GM18526 (cell line): Measurements from ENCODE around the gene IGF1R.

Source experiments
- POLR2A ChIP-seq: IDR thresholded peaks from 3 replicates; pipeline ENCODE4 v1.6.1; 2011; ENCODE audit not compliant: insufficient read length; ENCODE audit errors: extremely low read depth

IGF1R gene

GRCh38 chr15:98733098-98733497 lies 84.8 kb downstream of the IGF1R start:
- no peak for TF ChIP-seq POLR2A

- no peak for TF ChIP-seq POLR2A
Measured at GRCh38 chr15:98734466-98735199, 86.3 kb downstream of the IGF1R start.

DNA sequence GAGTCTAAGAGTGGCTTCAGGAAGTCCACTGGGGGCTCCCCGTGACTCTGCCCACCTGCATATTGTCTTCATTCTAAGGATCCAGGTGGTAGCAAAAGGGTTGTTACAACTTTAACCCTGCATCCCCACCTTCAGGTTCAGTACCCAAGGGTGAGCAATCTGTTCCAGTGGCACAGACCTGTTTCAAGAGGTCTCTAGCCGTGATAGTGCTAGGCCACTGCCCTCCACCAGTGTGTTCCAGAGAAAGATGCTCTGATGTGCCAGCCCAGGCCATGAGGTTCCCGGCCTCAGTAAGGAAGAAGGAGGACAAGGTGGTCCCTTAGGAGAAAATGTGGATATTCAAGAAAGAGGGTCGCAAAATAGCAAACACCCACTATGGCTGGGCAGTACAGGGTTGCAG lies 87.0 kb downstream of the IGF1R start:
- TF ChIP-seq POLR2A = no peak

DNA sequence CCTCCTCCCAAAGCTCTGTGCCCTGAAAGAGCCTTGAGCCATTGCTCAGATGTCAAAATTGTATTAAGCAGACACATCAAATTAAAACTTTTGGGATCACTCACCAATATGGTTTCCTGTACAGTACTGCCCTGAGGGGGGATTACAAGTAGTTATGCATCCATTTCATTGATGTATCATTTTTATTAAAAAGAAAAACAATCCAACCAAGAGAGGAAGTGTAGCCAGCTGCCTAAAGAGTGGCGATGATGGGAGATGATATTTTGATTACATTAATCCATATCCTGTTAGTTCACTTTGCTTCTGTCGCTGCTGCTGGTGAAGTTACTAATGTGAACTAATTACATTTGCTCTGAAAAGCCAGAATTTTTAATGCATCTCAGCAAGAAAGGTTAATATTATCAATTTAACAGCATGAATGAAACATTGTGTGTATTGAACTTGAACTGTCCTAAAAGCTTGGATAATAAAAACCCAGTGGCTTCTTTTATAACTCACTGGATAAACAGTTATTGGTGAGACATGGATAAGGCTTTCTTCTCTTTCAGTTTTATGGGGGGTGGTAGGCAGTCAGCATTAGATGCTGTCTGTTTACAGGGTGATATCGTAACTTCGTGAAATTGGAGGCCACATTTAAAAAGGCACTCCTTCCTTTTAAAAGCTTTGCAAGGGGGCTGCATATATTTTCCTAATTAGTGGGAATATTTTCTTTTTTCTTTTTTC lies 87.7 kb downstream of the IGF1R start:
- TF ChIP-seq POLR2A = no peak

DNA sequence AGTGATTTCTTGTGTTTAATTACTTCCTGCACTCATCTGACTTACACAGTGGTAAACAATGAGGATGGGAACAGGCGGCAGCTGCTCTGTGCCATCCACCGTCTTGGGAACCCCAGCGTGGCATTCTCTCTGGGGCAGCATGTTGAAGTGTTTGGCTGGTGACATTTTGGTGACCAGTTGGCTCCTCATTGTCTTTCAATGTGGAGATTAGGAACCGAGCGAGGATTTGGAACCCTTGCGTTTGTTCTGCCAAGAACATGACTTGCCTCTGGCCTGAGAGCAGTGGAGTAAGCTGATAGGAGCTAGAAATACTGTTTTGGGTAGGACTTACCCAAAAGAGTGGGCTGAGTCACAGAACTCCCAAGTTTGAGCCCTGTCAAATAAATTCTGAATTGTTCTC lies 88.8 kb downstream of the IGF1R start:
- TF ChIP-seq POLR2A = no peak

DNA sequence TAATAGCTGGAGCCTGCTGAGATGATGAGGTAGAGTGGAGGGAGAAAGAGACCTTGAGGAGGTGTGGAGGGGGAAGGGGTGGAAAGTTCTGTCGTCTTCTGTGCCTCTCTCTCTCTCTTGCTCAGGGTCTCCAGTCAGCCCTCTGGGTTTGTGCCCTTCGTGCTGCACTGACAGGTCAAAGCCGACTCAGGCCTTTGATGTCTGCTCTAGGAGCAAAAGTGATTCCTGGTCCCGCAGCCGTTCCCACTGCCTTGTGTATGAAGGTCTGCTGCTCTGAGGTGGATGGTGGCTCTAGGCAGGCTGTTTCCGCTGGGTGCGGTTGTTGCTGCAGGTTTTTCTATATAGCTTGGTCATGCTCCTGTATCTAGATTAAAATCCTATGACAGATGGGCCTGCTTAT lies 89.4 kb downstream of the IGF1R start:
- no peak for TF ChIP-seq POLR2A

- no peak for TF ChIP-seq POLR2A
Measured at GRCh38 chr15:98738689-98739401, 90.5 kb downstream of the IGF1R start.

DNA sequence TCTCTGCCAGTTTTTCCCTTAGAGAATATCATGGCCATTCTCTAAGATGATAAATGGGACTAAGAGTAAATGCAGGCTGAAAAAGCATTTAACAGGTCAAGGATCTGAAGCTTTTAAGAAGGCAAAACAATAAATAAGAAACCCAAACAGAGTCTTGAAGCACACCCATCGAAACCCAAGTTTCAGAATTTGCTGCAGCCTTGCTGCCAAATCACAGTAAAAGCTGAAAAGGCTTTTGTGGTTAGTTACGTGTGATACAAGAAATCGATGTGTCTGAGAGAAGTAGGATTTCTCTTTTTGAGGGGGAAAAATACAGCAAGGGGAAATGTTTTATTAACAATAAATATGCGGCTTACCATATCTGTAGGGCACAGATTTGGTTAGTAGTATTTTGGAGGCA lies 92.0 kb downstream of the IGF1R start:
- TF ChIP-seq POLR2A = no peak

DNA sequence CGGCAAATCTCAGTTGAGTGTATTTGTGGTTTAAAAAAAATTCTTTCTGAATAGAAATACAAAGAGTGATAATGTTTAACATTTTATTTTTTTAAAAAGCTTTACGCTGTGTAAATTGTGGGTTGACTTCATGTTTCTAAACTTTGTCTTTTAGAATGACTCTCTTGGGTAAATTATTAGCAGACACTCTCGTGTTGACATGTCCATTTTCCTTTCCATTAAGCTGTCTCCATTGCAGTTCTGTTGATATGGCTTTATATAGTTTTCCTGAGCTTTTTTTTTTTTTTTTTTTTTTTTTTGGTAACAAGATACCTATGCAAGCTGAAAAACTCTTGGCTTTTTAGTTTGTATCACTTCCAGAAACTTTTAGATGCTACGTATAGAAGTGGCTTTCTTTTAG lies 92.6 kb downstream of the IGF1R start:
- no peak for TF ChIP-seq POLR2A

GRCh38 chr15:98743177-98743576 lies 94.8 kb downstream of the IGF1R start:
- no peak for TF ChIP-seq POLR2A

DNA sequence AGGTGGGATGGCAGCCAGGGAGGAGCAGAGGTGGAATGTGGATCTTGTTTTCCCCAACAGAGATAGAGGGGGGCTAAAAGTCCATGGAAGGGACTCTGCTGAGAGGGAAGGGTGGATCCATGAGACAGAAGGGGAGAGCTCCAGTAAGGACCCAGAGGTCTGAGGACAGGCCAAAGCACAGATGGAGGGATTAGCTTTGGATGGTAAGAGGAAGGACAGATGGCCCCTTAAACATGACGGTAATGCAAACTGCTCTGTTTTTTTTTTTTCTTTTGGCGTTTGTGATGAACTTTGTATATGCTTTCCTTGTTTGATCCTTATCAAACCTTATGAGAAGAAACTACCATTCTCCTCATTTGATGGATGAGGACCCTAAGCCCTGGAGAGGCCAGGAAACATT lies 96.2 kb downstream of the IGF1R start:
- TF ChIP-seq POLR2A = no peak

DNA sequence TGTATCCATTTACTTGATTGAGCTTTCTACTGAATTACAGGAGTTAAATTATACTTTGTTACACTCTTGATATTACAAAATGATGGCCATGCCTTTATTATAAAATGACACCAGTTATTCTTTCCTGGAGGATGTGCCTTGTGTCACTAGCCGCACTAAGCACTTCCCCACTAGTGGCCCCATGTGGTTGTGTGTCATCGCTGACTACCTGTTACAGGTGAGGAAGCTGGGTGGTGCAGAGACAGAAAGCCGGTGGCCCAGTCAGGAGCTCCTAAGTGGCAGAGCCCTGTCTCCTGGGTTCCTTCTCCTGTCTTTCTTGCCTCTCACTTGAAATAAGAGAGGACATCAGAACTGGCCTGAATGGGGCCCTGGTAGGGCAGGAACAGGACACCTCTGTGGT lies 96.8 kb downstream of the IGF1R start:
- no peak for TF ChIP-seq POLR2A

GRCh38 chr15:98745650-98746374 lies 97.5 kb downstream of the IGF1R start:
- TF ChIP-seq POLR2A = no peak

DNA sequence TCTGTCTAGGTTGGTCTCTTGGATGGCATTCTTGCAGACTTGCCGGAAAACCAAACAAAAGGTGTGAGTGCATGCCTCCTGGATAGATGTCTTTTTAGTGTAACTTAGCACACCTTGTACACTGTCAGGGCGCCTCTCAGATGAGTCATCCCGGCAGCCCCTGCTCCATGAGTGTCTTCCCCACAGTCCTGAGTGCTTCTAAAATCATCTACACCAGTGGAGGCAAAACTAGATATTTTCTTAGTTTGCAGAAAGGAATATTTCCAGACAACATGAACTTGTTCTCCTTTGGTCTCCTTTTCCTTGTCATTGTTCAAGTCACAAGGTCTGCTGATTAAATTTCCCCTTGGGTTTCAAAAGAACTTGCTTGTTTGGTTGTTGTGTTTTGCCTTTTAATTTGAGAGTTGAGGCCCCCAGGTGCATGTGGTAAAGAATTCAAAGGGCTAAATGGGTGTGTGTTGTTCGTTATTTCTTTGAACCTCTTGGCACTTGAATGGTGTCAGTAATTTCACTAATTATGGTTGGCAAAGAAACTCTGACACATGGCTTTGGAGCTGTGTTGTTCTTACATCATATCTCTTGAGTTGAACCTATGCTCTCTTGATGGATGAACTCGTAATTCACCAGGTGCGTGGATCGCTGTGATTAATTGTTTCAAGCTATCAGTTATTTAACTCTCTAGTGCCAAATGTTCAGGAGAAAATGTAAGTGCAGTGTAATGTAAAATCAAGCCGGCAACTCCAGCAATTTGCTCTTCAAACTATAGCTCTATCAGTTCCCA lies 98.2 kb downstream of the IGF1R start:
- TF ChIP-seq POLR2A = no peak

GRCh38 chr15:98751767-98752166 lies 103.4 kb downstream of the IGF1R start:
- no peak for TF ChIP-seq POLR2A
